Activated CD8-positive, alpha-beta memory T cell treated with anti-CD3 and anti-CD28 coated beads, Interleukin-2, amount 50 U/mL, for 48 hours (primary cell): ENCODE data around the gene PRR33.

Experiments used
- DNase-seq: peaks from one replicate; pipeline ENCODE4 v3.0.0-alpha.2; 2020

The PRR33 gene

GRCh38 chr11:1916132-1916985, 24.7 kb upstream of the PRR33 start:
- DNase-seq: no peak

DNA sequence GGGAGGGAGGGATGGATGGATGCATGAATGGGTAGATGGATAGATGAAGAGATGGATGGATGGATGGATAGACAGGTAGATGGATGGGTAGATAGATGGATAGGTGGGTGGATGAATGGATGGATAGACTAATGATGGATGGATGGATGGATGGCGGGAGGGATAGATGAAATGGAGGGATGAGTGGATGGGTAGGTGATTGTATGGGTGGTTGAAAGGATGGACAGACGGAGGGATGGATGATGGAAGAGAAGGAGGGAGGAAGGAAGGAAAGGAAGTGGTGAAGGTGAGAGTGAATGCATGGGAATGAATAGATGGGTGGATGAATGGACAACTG, 24.1 kb upstream of the PRR33 start:
- no peak for DNase-seq

GRCh38 chr11:1913271-1914060, 21.8 kb upstream of the PRR33 start:
- DNase-seq: no peak

- no peak for DNase-seq
Measured at GRCh38 chr11:1912289-1912878, 20.7 kb upstream of the PRR33 start.

- DNase-seq: no peak
Measured at GRCh38 chr11:1909524-1909923, 17.8 kb upstream of the PRR33 start.

DNA sequence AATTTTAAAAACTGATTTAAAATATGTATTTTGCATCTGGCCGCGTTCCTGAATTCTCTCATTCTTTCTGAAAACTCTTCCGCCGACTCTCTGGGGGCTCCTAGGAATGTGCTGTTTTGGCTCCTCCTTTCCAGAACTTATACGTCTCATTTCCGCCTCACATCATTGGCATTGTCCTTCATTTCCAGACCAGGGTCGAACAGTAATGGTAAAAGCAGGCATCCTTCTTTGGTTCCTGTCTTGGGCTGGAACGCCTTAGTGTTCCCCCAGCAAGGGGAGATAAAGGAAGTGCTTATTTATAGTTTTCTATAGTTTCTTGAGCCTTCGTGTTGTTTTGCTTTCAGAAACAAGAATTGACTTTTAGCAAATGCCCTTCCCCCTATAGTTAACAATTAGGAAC, 16.9 kb upstream of the PRR33 start:
- no peak for DNase-seq

DNA sequence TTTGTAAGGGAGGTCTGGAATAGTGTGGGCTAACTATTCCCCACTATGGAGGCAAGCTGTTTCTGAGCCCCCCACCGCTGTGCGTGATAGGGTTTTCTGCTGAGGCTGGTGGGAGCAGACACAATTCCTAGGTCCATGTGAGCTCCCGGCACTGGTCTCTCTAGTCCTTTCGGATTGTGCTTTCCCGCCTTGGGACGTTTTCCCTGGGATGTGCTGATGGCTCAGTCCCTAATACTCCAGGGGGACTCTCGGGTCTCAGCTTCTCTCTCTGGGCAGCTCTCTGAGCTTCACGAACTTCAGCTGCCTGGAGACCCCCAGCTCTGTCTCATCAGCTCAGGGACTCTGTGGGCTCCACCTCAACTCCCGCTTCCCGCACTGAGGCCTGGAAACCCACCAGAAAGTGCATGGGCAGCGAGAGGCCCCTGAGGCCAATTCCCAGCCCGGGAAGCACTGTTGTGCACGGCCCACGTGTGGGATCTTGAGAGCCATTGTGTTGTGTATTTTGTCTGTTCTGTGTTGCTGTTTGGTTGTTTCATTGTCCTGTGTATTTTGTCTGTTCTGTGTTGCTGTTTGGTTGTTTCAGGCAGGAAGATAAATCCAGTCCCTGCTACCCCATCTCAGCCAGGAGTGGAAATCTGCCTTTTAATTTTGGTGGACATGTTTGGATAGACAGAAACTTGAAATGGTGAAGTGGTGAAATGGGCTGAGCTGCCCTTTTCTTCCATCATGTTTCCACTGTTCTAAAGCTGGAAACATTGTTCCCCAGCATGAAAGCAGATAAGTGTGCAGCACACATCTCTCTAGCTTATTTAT, 15.1 kb upstream of the PRR33 start:
- no peak for DNase-seq

- no peak for DNase-seq
Measured at GRCh38 chr11:1906181-1906580, 14.5 kb upstream of the PRR33 start.

- no peak for DNase-seq
Measured at GRCh38 chr11:1899686-1900085, 8.0 kb upstream of the PRR33 start.

GRCh38 chr11:1899090-1899489, 7.4 kb upstream of the PRR33 start:
- no peak for DNase-seq

DNA sequence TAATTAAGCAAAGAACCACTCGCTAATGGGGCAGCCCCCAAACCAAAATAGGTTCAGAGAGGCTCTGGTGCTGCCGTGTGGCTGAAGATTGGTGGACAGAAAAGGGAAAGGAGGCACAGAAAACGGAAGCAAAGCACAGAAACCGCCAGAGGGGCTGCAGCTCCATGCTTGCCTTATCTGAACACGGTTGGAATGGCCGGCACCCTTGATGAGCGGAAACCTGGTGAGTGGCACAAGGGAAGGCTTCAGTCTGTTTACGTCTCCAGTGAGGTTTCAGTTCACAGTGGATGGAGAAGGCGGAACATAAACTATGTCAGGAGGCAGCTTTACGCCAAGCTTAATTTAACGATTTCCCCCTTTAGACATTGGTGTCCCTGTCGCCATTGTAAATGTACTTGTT, 5.2 kb upstream of the PRR33 start:
- DNase-seq: no peak

GRCh38 chr11:1896468-1896867, 4.8 kb upstream of the PRR33 start:
- no peak for DNase-seq

DNA sequence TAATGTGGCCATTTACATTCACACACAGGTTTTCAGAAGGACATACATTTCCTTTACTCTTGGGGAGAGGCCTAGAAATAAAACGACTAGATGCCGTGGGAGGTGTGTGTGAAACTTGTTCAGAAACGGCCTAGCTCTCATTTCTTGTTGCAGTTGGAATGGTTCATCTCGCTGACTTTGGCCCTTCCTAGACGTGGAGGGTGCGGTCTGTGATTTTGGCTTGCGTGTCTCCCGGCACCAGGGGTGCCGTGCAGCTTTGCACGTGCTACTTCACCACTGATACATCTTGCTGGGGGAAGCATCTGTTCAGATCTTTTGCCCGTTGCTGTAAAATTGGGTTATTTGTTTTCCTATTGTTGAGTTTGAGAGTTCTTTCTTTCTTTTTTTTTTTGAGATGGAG, 3.1 kb upstream of the PRR33 start:
- DNase-seq: no peak

DNA sequence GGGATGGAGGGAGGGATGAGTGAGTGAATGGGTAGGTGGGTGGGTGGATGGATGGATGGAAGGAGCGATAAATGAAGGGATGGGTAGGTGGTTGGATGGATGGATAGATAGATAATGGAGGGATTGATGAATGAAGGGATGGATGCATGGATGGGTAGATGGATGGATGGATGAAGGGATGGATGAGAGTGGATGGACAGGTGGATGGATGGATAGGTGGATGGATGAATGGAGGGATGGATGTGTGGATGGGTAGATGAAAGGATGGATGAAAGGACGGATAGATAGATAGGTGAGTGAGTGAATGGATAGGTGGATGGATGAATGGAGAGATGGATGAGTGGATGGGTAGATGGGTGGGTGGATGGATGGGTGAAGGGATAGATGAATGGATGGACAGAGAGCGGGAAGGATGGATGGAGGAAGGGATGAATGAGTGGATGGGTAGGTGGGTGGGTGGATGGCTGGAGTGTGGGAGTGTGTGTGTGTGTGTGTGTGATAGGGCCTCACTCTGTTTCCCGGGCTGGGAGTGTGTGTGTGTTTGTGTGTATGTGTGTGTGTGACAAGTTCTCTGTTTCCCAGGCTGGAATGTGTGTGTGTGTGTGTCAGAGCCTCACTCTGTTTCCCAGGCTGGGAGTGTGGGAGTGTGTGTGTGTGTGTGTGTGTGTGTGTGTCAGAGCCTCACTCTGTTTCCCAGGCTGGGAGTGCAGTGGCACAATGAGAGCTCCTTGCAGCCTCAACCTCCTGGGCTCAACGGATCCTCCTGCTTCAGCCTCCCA, 2.1 kb upstream of the PRR33 start:
- no peak for DNase-seq

DNA sequence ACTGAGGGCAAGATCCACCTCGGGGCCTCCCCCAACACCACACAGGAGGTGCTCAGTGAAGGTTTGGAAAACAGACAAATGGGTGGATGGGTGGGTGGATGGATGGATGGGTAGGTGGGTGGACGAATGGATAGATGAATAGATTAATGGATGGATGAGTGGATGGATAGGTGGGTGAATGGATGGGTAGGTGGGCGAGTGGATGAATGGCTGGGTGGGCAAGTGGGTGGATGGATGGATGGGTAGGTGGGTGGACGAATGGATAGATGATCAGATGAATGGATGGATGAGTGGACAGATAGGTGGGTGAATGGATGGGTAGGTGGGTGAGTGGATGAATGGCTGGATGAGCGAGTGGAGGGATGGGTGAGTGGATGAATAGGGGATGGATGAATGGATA, 863 bp upstream of the PRR33 start:
- DNase-seq: no peak

DNA sequence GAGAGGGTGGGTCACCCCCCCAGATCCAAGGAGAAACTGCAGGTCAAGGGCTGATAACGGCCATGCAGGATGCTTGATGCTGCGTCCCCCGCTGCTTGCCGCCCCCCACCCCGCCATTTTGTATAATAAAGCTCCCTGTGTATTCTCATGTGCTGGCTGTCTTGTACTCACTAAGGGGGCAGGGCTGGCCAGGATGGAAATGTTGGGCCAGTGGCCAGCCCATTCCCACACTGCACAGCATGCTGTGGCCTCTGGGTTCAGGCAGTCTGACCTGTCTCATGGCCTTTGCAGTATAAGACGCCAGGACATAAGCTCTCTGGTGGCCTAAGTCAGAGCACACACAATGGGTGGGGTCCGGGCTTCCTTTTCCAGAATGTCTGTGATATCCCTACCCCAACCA, 421 bp upstream of the PRR33 start:
- DNase-seq: no peak

DNA sequence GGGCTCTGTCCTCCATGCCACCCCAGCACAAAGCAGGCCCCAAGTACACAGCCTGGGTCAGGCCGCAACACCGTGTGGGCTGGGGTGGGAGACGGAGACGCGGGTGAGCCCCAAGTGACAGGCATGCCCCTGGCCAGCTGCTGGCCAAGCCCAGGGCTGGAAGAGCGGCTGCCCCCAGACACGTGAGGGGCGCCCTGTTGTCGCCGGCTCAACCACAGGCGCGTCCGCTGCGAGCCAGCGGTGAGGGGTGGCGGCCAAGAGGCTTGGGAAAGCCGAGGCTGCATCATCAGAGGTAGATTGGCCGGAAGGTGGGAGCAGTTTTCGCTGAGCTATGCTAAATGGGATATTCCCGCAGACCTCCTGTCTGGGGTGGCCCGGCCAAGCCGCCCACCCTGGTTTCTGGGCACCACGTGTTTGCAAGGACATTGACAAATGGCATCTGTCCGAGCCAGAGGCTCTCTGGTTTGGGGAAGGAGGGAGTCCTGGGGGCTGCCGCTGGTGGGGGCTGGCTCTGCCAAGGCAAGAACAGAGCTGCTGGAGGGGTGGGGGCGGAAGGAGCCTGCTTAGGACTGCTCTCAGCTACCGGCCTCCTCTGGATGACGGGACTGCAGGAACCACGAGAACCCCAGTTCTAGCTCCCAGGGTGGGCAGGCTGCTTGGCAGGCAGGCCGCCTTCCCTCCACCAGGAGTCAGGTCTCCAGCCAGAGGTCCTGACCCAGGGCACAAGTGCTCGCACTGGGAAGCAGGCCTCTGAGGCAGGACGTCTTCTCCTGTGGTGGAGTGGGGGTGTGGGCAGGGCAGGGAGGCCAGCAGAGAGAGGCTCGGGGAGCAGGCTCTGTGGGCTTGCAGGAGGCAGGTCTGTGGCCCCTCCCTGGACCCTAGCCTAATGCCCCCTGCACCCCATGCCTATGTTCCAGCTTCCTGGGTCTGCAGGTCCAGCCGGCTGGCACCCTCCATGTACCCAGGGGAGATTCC, 552 bp downstream of the PRR33 start:
- peak; percentile 68 for DNase-seq

GRCh38 chr11:1889941-1890855, 1.5 kb downstream of the PRR33 start:
- peak; percentile 70 for DNase-seq

DNA sequence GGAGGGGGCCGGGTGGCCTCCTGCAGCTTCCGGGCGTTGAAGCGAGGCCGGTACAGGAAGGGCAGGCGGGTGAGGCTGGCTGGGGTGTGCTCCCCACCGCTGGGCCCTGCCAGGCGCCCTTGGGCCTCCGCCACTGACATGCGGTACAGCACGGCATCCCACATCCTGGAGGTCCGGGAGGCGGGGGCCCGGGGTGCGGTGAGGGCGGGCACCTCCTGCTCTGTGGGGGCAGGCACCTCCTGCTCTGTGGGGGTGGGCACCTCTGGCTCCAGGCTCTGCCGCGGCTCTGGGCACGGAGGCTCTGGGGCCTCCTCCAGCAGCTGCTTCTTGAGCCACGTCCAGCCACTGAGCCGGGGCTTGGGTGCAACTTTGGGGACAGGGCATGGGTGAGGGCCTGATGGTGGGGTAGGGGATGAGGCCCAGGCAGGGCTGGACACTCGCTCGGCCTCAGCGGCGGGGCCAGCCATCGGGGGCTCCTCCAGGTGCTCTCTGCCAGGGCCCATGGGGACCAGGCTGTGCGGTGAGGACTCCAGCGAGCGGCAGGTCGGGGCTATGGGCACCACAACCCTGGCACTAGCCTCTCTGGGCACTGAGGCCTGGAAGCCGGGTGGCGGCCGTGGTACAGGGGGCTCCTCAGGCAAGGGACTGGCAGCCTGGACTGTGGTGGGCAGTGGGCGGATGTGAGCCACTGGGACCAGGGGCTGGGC, 2.3 kb downstream of the PRR33 start:
- peak; percentile 82 for DNase-seq
